B cell (primary cell): Measurements from ENCODE around the gene PRUNE1. TPM values are rescaled to one million over a fixed set of nuclear protein-coding genes. Genes with fewer than 3 reads are reported as not detected.

Source experiments
- ATAC-seq: fragments of 200-7000 bp; cut with Tn5 transposase; one replicate; pipeline ENCODE4 v1.10.0; 2021; ENCODE audit warnings: low read depth, mild to moderate bottlenecking, moderate number of reproducible peaks, moderate library complexity
- CTCF ChIA-PET: fragments of 350-600 bp; sonication (Branson Sonifier 250); formaldehyde crosslinking; loops from one replicate; lab custom pipeline; 2021; ENCODE audit warnings: antibody characterized with exemption, inconsistent platforms; lab: Charles Lee
- POLR2A ChIA-PET: fragments of 350-600 bp; sonication (Branson Sonifier 250); formaldehyde crosslinking; loops from one replicate; lab custom pipeline; 2021; ENCODE audit warnings: antibody characterized with exemption; lab: Charles Lee
- DNase-seq: peaks from one replicate; pipeline ENCODE4 v3.0.0; 2013
- H2AFZ ChIP-seq: 2 replicates; pipeline ENCODE4 v1.6.1; 2012; ENCODE audit warnings: mild to moderate bottlenecking, low read depth, low read length; ENCODE audit not compliant: insufficient read depth, poor library complexity, severe bottlenecking
- H3K27ac ChIP-seq, 2 donors: 1 replicate in 1 of 2; 2 replicates in 1 of 2; pipeline ENCODE4 v1.5.1; 2012 to 2013; ENCODE audit warnings: low read length in 2 of 2, mild to moderate bottlenecking in 2 of 2, moderate library complexity in 1 of 2
- H3K27me3 ChIP-seq, 4 experiments: fragments of 200-600 bp in 1 of 4; sonication (generic) in 1 of 4; replicated peaks in 1 of 4; 1 replicate in 2 of 4; 2 replicates in 2 of 4; pipeline versions ENCODE4 v1.6.1 to v1.7.0; 2013 to 2016; ENCODE audit warnings: low read length in 3 of 4, mild to moderate bottlenecking in 2 of 4, mixed read lengths in 1 of 4, moderate library complexity in 1 of 4; ENCODE audit not compliant: insufficient read depth in 4 of 4, control insufficient read depth in 3 of 4; ENCODE audit errors: control extremely low read depth in 1 of 4
- H3K36me3 ChIP-seq, 2 experiments: replicated peaks in 1 of 2; 1 replicate in 1 of 2; 2 replicates in 1 of 2; pipeline versions ENCODE4 v1.6.1 to v1.7.1; 2013; ENCODE audit warnings: low read length in 1 of 2; ENCODE audit not compliant: insufficient read depth in 2 of 2, control insufficient read depth in 1 of 2; ENCODE audit errors: control extremely low read depth in 1 of 2, extremely low read depth in 1 of 2
- H3K4me1 ChIP-seq, 2 donors: fragments of 200-600 bp in 1 of 2; sonication (generic) in 1 of 2; 1 replicate in 1 of 2; 2 replicates in 1 of 2; pipeline versions ENCODE4 v1.5.1 to v1.6.1; 2013 to 2017; ENCODE audit warnings: low read length in 2 of 2; ENCODE audit not compliant: control insufficient read depth in 2 of 2, insufficient read depth in 2 of 2
- H3K4me2 ChIP-seq: replicated peaks from 2 replicates; pipeline ENCODE3; 2012; ENCODE audit warnings: mild to moderate bottlenecking, low read depth, low read length; ENCODE audit not compliant: poor library complexity, severe bottlenecking
- H3K4me3 ChIP-seq, 5 experiments: fragments of 200-600 bp in 1 of 5; sonication (generic) in 1 of 5; 1 replicate in 3 of 5; 2 replicates in 2 of 5; pipeline versions ENCODE4 v1.5.1 to v1.7.0; 2011 to 2016; ENCODE audit warnings: low read length in 4 of 5, mild to moderate bottlenecking in 4 of 5, low read depth in 2 of 5, control low read depth in 1 of 5, moderate library complexity in 1 of 5; ENCODE audit not compliant: insufficient read depth in 1 of 5; ENCODE audit errors: control extremely low read depth in 1 of 5, extremely low read depth in 1 of 5
- H3K79me2 ChIP-seq: fragments of 200-600 bp; sonication (generic); one replicate; pipeline ENCODE4 v1.6.0; 2016; ENCODE audit warnings: low read length; ENCODE audit not compliant: control insufficient read depth, insufficient read depth
- H3K9ac ChIP-seq: fragments of 200-600 bp; sonication (generic); 2 replicates; pipeline ENCODE4 v1.6.1; 2017; ENCODE audit warnings: mild to moderate bottlenecking, low read length, moderate library complexity
- H3K9me3 ChIP-seq, 3 donors: one replicate each; pipeline versions ENCODE4 v1.6.1 to v1.7.1; 2013; ENCODE audit warnings: low read length in 2 of 3; ENCODE audit not compliant: control insufficient read depth in 2 of 3, insufficient read depth in 1 of 3; ENCODE audit errors: control extremely low read depth in 1 of 3
- H4K20me1 ChIP-seq: 2 replicates; pipeline ENCODE4 v1.6.0; 2012; ENCODE audit warnings: mild to moderate bottlenecking, low read length; ENCODE audit not compliant: insufficient read depth, control insufficient read depth, poor library complexity, severe bottlenecking
- H3K27ac Mint-ChIP-seq: one replicate; pipeline ENCODE4 v1.8.0; 2021; ENCODE audit warnings: mixed read lengths
- H3K27me3 Mint-ChIP-seq: one replicate; pipeline ENCODE4 v1.8.0; 2021; ENCODE audit warnings: mixed read lengths
- H3K4me1 Mint-ChIP-seq: one replicate; pipeline ENCODE4 v1.8.0; 2021; ENCODE audit warnings: mixed read lengths
- H3K4me3 Mint-ChIP-seq: one replicate; pipeline ENCODE4 v1.8.0; 2021; ENCODE audit warnings: mixed read lengths
- H3K9me3 Mint-ChIP-seq: one replicate; pipeline ENCODE4 v1.8.0; 2022; ENCODE audit warnings: mixed read lengths; ENCODE audit not compliant: insufficient read depth
- EZH2 ChIP-seq: IDR thresholded peaks from 2 replicates; pipeline ENCODE4 v1.6.1; 2012; ENCODE audit warnings: borderline replicate concordance, low read depth, mild to moderate bottlenecking, moderate library complexity, low read length; ENCODE audit not compliant: insufficient read depth, poor library complexity, severe bottlenecking
- WGBS: methylation state at CpG from one replicate; pipeline ENCODE4 v1.1.5; 2013; ENCODE audit warnings: missing lambda C conversion rate; ENCODE audit not compliant: insufficient coverage; 5-methylcytosine and 5-hydroxymethylcytosine counted together
- intact Hi-C: fragments of 100-400 bp; cut with micrococcal nuclease; formaldehyde crosslinking; loops from one replicate; pipeline ENCODE4 v1.10.0; 2022
- polyA plus RNA-seq: library from polyadenylated mRNA; depleted of rRNA; stranded (reverse); fragments of >200 nt; gene quantifications from 2 replicates; pipeline ENCODE4 v1.2.3, GENCODE V29; 2012
- total RNA-seq, 2 donors: library from RNA; stranded (reverse); fragments of 120-200 nt in 1 of 2; gene quantifications; 1 replicate in 1 of 2; 2 replicates in 1 of 2; pipeline versions ENCODE4 v1.2.3 to v1.2.4, GENCODE V29; 2013 to 2022
- TF ChIP-seq, protein P1 (sequence below): fragments of 200-600 bp; IDR thresholded peaks from one replicate; pipeline ENCODE4 v1.8.0; 2022; ENCODE audit warnings: antibody characterized with exemption, mild to moderate bottlenecking

The PRUNE1 gene
- total and polyA plus RNA-seq, 2 donors (not counting 1 experiment from before 2014, with no cell fraction given), result 15.9 to 21.3 TPM

DNA sequence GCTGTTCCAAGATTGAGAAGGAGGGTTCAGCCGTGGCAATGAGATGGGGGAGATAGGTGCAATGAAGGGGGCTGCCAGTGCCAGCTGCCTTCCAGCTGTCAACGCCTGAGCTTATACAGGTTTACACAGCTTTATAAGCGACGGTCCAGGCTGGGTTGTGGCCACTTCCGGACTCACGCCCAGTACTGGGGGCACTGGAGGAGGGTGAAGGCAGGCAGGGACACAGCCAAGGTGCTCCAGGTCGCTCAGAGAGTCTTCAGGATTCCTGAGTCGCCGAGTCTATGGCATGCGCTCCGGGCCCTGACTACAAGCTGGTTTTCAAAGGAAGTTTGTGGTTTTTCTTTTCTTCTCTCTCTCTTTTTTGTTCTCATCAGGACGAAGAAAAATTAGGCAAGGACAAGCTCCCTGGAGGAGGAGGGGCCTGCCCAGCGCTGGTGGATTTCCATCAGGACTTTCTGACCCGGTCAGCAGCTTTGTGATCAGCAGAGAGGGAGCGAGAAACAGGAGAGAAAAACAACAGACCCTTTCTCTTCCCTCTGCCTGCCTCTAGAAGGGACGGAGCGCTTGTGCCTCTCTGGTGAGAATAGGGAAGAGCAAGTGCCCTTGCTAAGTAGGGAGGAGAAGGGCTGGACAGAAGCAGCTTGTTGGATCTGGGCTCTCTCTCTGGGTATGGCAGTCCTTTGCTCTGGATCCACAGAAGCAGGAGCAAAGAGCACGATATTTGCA, 1.8 kb upstream of the PRUNE1 start, which contains the start of gene MINDY1:
TSS of gene MINDY1 (minus strand) at position 576 of the 726 bp plus-strand sequence. CDS start 4,285 bp downstream, outside the sequence.
- H3K27me3 ChIP-seq, result no peaks in the 10 kb centered on the region
- peak; percentile 68 for DNase-seq
- H3K79me2 ChIP-seq, result peaks cover 49% of the 10 kb centered on the region
- Mint-ChIP-seq H3K27ac (peak within 1 kb of the TSS; percentile 94), H3K9me3 (no peaks in the 10 kb centered on the region), H3K27me3 (no peaks in the 10 kb centered on the region), H3K4me1 (peaks cover 74% of the 10 kb centered on the region), H3K4me3 (peak within 1 kb of the TSS; percentile 90)
- H3K4me1 ChIP-seq, result peaks cover 45 to 63% of the 10 kb centered on the region in 2 donors
- no peaks in the 10 kb centered on the region for H3K9me3 ChIP-seq
- H3K4me2 ChIP-seq, result peak within 1 kb of the TSS; percentile 97
- no peak for TF ChIP-seq EZH2
- TF ChIP-seq, protein P1, sequence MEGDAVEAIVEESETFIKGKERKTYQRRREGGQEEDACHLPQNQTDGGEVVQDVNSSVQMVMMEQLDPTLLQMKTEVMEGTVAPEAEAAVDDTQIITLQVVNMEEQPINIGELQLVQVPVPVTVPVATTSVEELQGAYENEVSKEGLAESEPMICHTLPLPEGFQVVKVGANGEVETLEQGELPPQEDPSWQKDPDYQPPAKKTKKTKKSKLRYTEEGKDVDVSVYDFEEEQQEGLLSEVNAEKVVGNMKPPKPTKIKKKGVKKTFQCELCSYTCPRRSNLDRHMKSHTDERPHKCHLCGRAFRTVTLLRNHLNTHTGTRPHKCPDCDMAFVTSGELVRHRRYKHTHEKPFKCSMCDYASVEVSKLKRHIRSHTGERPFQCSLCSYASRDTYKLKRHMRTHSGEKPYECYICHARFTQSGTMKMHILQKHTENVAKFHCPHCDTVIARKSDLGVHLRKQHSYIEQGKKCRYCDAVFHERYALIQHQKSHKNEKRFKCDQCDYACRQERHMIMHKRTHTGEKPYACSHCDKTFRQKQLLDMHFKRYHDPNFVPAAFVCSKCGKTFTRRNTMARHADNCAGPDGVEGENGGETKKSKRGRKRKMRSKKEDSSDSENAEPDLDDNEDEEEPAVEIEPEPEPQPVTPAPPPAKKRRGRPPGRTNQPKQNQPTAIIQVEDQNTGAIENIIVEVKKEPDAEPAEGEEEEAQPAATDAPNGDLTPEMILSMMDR, result peak; percentile 6
- peaks cover 0 to under 1% of the 10 kb centered on the region in 2 experiments for H3K36me3 ChIP-seq
- intact Hi-C loops, result loop anchor here (1.0 to 5.0 kb wide), 2 partner anchors 27 to 444 kb away; no protein-coding TSS in a partner anchor
- H3K9ac ChIP-seq, result peak within 1 kb of the TSS; percentile 98
- peak within 1 kb of the TSS; percentile 82 to 95 for H3K27ac ChIP-seq
- peak within 1 kb of the TSS; percentile 99 for H2AFZ ChIP-seq
- no peaks in the 10 kb centered on the region for H4K20me1 ChIP-seq
- peak within 1 kb of the TSS; percentile 74 to 98 (median 91) for H3K4me3 ChIP-seq
- CTCF ChIA-PET, result interaction anchor here (0.6 to 4.0 kb wide), 19 partner anchors 10 to 443 kb away, joined by 3 to 63 read pairs (median 4); partner anchors contain the start of genes ANXA9, CERS2, ENSA and GABPB2
- peak; percentile 44 for ATAC-seq
- POLR2A ChIA-PET, result interaction anchor here (0.5 to 1.4 kb wide), 8 partner anchors 9 to 345 kb away, joined by 3 to 5 read pairs (median 3); partner anchors contain the start of genes C1orf56, CDC42SE1 and CERS2
- 0% methylated on average over 10 of the region's 18 CpGs for WGBS
